Measurements from ENCODE around the gene PANX2.

GRCh38 chr22:50153756-50154140 lies 16.8 kb upstream of the PANX2 start:
- no peak for TF ChIP-seq CTCF (IDR thresholded peaks at IDR 0.05; ENCODE audit: poor library complexity)
- no peak for TF ChIP-seq EZH2phosphoT487 (IDR thresholded peaks at IDR 0.05; ENCODE audit: low read depth, severe bottlenecking, unreplicated experiment)
- no peak for TF ChIP-seq EZH2 (IDR thresholded peaks at IDR 0.05; ENCODE audit: borderline replicate concordance)
